ENCODE results near the gene CRIP2. TPM values are rescaled to one million over a fixed set of nuclear protein-coding genes. Genes with fewer than 3 reads are reported as not detected.

CRIP2 gene
- total and polyA plus RNA-seq, 9 of the 15 experiments (the other 6 are each of a cell fraction or from before 2014, with no cell fraction given), result 0.18 to 2.0 (median 0.69) TPM; not detected in 1

DNA sequence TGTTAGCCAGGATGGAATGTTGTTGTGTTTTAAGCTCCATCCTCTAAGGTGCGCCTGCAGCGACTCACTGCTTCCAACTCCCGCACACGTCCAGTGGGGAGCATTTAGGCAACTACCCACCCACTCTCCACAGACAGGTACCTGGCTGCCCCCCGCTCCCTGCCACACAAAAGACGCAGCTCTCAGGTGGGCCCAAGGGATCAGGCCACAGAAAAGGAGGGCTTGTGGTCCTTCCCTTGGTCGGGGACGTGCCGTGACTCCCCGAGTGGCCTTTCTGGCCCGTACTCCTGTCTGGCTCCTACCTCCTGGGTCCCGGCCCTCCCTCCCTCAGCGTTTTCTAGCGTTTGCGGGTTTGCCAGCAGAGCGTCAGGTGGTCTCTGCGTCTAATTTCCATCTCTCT lies 32.6 kb downstream of the CRIP2 start:
- no peak for DNase-seq (ENCODE audit: extremely low read depth in 1 of 4, low spot score in 3 of 4)
- in situ Hi-C loops (cut with MboI), result no loop called here

More for the DNA sequence above, 32.6 kb downstream of the CRIP2 start:
- H3K27me3 ChIP-seq (ENCODE audit: control insufficient read depth in 2 of 2, insufficient read depth in 2 of 2, low read length in 2 of 2), result peaks cover 19 to 47% of the 10 kb centered on the region in 2 experiments
- H3K4me2 ChIP-seq (ENCODE audit: insufficient read depth, low read length), result no peak overlapping the region
- ChIA-PET POLR2A (interaction anchor here (0.7 kb wide), 1 partner anchor 29 kb away, joined by 4 read pairs; no protein-coding TSS in a partner anchor), CTCF (ENCODE audit: low intra/inter-chr PET ratio) (no interaction called here)
- intact Hi-C loops (cut with micrococcal nuclease), result no loop called here
- no TSS peak for BruUV-seq (replicated peaks)
- no peak for TF ChIP-seq TAF1 (IDR thresholded peaks at IDR 0.05; ENCODE audit: control insufficient read depth, extremely low read depth, insufficient read depth, low read length, severe bottlenecking)
- TF ChIP-seq BMI1 (IDR thresholded peaks at IDR 0.05; ENCODE audit: low read length), result no peak
- TF ChIP-seq, protein P1, sequence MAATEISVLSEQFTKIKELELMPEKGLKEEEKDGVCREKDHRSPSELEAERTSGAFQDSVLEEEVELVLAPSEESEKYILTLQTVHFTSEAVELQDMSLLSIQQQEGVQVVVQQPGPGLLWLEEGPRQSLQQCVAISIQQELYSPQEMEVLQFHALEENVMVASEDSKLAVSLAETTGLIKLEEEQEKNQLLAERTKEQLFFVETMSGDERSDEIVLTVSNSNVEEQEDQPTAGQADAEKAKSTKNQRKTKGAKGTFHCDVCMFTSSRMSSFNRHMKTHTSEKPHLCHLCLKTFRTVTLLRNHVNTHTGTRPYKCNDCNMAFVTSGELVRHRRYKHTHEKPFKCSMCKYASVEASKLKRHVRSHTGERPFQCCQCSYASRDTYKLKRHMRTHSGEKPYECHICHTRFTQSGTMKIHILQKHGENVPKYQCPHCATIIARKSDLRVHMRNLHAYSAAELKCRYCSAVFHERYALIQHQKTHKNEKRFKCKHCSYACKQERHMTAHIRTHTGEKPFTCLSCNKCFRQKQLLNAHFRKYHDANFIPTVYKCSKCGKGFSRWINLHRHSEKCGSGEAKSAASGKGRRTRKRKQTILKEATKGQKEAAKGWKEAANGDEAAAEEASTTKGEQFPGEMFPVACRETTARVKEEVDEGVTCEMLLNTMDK (IDR thresholded peaks at IDR 0.05; ENCODE audit: borderline replicate concordance, insufficient read depth, low read depth, low read length, poor library complexity, severe bottlenecking), result no peak
- TF ChIP-seq, protein P2, sequence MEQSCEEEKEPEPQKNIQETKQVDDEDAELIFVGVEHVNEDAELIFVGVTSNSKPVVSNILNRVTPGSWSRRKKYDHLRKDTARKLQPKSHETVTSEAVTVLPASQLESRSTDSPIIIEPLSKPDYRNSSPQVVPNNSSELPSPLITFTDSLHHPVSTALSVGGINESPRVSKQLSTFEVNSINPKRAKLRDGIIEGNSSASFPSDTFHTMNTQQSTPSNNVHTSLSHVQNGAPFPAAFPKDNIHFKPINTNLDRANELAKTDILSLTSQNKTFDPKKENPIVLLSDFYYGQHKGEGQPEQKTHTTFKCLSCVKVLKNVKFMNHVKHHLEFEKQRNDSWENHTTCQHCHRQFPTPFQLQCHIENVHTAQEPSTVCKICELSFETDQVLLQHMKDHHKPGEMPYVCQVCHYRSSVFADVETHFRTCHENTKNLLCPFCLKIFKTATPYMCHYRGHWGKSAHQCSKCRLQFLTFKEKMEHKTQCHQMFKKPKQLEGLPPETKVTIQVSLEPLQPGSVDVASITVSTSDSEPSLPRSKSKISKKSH (CRISPR knock-in tag; IDR thresholded peaks at IDR 0.05), result no peak
- no peak for TF ChIP-seq NCOA2 (IDR thresholded peaks at IDR 0.05; ENCODE audit: partially characterized antibody in 2 of 2)
- TF ChIP-seq ZNF124 (CRISPR knock-in tag; IDR thresholded peaks at IDR 0.05), result no peak
- no peak for TF ChIP-seq HOXB6 (CRISPR knock-in tag; IDR thresholded peaks at IDR 0.05; ENCODE audit: borderline replicate concordance)
- TF ChIP-seq ETV1 (tag; conservative IDR thresholded peaks at IDR 0.05; ENCODE audit: low read depth), result no peak
- no peak for TF ChIP-seq TCFL5 (CRISPR knock-in tag; conservative IDR thresholded peaks at IDR 0.05)
- TF ChIP-seq ZNF696 (CRISPR knock-in tag; conservative IDR thresholded peaks at IDR 0.05), result no peak
- H3K4me1 ChIP-seq (replicated peaks in 1 of 2; ENCODE audit: control insufficient read depth in 2 of 2, insufficient read depth in 2 of 2, low read length in 2 of 2), result peaks cover 0 to 5% of the 10 kb centered on the region in 2 experiments; a peak in 2 of 5 replicates
- no peaks in the 10 kb centered on the region for H3K9me1 ChIP-seq (ENCODE audit: control insufficient read depth, insufficient read depth, low read length)
- WGBS (ENCODE audit: insufficient coverage, low coverage, missing lambda C conversion rate), result 6% methylated on average over 11 of the region's 17 CpGs
- ATAC-seq, result no peak
- H4K20me1 ChIP-seq (replicated peaks; ENCODE audit: control insufficient read depth, insufficient read depth, low read length), result no peaks in the 10 kb centered on the region
- FAIRE-seq, result no peak
- H3K36me3 ChIP-seq (ENCODE audit: control insufficient read depth, insufficient read depth, low read length), result no peaks in the 10 kb centered on the region
- no peak overlapping the region for H3K27ac ChIP-seq (ENCODE audit: extremely low read depth, low read depth, low read length)
- no peak overlapping the region for H2AFZ ChIP-seq (ENCODE audit: low read depth, low read length)
- peak overlapping the region in 1 of 2 experiments; percentile 17; a peak in 1 of 4 replicates for H3K9ac ChIP-seq (ENCODE audit: insufficient read depth in 1 of 2, low read depth in 2 of 2, low read length in 2 of 2)
- H3K4me3 ChIP-seq, result no peak overlapping the region
- H3K79me2 ChIP-seq (ENCODE audit: control insufficient read depth, insufficient read depth, low read length), result no peaks in the 10 kb centered on the region
- no peaks in the 10 kb centered on the region for H3K9me3 ChIP-seq (replicated peaks; ENCODE audit: control insufficient read depth, insufficient read depth, low read depth, low read length)
